GM12891 (cell line): ENCODE results near the gene ZNF581.

Experiments
- POLR2AphosphoS5 ChIP-seq: IDR thresholded peaks from 2 replicates; pipeline ENCODE4 v1.6.1; 2011; ENCODE audit warnings: low read depth, low read length, control low read depth
- SPI1 ChIP-seq: IDR thresholded peaks from 2 replicates; pipeline ENCODE4 v1.6.1; 2011; ENCODE audit warnings: low read depth, low read length, control low read depth

DNA sequence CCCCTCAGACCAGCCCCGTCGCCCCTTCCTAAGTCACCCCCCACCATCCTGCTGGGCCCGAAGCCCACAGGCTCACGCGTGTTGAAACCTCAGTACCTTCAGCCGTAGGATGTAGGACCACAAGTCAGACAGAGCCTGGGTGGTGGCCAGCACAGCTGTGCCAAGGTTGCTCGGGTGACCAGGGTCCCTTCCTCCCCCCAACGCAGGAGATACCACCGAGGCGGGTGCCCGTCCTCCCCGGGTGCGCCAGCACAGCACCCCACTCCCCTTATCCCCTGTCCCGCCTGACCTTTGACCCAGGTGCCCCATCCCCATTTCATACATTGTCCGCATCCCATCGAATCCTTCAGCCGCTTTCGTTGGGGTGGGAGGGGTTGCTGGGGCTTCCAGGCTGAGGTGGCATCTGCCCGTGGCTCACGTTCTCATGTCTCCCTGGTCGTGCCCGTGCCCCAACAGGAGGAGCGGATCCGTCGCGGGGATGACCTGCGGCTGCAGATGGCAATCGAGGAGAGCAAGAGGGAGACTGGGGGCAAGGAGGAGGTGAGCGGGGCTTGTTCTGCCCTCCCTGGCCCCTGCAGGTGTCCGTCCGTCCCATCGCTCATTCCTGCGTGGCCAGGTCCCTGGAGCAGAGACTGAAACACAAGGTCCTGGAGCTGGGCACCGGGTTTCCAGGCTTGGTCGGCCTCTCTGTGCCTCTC, 46.1 kb downstream of the ZNF581 start:
- TF ChIP-seq SPI1: no peak
- no peak for TF ChIP-seq POLR2AphosphoS5
